ENCODE results near the gene SPARC.

Gene SPARC

DNA sequence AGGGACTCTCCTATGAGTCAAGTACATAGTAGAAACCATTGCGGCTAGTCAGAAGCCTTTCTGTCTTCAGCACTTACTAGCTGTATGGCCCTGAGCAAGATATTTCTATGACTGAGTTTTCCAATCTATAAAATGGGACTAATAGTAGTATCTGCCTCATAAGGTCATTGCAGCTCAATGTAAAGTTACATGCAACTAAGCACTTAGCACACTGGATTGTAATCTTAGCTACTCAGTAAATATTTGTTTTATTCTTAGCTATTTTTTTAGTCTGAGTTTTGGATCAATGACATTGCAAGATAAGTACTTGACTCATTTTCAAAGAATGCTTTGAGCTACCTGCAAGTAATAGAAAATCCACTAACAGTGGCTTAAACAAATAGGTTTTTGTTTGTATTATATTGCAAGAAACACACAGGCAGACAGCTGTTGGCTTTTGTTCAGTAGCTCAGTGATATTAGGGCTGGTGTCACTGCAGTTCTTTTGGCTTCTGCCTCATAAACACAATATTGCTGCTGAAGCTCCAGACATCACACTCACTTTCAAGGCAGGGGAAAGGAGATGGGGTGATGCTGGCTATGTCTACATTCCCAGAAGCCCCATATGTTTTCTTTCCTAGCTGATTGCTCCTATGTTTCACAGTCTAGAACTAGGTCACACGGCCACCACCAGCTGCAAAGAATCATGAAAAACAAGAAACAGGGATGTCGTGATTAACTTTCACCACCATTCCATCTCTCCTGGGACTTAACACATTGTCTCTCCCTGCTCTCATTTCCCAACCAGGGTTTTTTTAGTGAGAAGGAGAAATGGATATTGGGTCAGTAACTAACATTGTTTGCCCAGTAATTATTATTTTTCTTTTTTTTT, 68.6 kb downstream of the SPARC start:
- no peak for FAIRE-seq

DNA sequence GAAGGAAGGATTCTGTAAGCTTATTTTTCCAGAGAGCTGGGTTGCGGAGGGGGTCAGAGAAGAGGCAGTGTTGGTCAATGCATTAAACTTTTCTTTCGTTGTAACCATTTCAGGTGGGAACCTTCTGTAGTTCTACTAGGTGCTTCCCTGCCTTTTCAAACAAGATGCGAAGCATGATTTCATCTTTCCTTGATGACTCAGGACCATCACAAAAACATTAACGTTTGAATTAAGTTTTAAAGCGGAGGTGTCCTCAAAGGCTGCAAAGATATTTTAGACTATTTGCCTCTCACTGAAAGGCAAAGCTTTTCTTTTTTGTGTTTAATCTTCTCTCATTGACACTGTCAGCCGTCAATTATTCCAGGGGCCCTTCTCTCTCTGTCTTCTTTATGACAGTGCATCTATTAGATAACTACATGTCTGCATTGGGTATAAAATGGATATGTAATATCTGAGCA, 69.3 kb downstream of the SPARC start:
- no peak for FAIRE-seq

DNA sequence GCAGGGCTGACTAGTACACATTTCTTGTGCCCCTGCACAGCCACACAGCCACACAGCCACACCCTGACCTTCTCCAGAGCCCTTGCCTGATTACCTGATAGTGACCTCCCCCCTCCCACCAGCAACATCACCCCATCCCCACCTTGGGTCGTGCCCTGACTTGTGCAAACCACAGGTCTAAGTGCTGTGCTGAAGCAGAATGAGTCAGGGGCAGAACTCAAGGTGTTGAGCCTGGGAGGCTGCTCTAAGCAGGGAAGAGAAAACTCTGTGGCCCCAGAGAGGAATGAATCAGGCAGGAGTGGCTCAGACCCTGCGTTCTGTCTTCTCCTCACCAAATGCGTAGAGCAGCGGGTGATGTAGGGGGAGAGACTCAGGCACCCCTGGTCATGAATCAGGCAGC, 71.3 kb downstream of the SPARC start:
- FAIRE-seq = no peak

DNA sequence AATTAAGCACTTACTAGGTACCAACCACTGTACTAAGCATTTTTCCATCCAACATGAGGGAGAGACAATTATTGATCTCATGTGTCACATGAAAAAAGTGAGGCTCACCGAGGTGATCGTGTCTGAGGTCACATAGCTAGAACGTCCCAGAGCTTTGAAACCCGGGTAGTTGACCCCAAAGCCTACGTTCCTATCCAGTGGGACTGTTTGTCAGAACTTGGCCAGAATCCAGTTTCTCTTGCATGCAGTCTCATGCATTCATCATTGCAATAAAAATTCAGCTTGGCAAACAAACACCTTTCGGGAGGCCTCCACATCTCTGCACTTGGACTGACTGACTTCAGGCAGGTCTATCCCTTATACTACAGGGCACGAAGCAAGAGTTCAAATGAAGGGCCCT, 72.2 kb downstream of the SPARC start:
- no peak for FAIRE-seq

DNA sequence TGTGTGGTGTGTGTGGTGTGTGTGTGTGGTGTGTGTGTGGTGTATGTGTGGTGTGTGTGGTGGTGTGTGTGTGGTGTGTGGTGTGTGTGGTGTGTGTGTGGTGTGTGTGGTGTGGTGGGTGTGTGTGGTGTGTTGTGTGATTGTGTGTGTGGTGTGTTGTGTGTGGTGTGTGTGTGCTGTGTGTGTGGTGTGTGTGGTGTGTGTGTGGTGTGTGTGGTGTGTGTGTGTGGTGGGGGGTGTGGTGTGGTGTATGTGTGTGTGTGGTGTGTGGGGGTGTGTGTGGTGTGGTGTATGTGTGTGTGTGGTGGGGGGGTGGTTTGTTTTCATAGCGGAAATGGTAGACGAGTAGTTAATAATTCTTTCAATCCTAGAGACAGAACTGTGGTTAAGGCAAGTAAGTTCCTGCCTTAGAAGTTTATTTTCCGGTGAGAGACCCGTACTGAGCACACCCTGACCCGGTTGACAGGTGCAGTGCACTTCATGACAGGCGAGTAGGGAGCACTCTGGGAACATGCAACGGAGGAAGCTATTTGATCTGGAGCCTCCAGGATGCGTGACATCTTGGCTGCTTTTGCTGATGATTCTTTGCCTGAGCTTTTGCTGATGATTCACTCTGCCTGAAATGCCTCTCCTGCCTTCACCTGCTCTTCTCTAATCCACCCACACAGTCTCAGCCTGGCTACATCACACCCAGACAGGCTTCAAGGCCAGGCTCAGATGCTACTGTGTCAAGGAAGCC, 73.9 kb downstream of the SPARC start:
- no peak for FAIRE-seq

DNA sequence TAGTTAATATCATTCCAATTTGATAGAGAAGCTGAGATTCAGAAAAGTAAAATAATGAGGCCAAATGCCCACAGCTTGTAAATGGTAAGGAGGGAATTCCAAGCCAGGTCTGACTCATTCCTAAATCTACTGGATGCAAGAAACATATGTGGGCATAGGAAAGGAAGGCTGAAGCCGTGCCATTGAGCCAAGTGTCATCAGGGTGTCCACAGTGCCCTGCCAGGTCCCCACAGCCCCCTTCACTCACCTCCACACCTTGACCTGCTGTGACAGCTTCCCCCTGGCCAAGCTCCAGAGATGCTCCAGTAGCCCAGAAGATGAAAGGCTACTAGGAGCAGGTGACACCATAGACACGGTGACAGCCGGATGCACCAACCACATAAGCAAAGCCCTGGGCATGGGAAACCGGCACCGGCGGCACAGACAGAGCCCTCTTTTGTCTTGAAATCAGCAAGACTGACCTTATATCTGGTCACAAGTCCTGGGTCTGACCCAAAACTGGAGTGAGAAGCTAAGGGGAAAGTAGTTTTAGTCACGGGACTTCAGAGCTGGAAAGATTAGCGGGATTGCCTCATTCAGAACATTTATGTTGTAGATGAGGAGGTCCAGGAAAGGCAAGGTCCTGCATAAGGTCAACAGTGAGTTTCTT, 75.5 kb downstream of the SPARC start:
- no peak for FAIRE-seq
